GM23248 (cell line): ENCODE results near the gene HCN1. TPM values are rescaled to one million over a fixed set of nuclear protein-coding genes. Genes with fewer than 3 reads are reported as not detected.

Source experiments
- DNase-seq: peaks from one replicate; pipeline ENCODE4 v3.0.0-alpha.2; 2015
- H2AFZ ChIP-seq: fragments of 200-600 bp; sonication (generic); 2 replicates; pipeline ENCODE4 v1.6.1; 2016; ENCODE audit warnings: antibody characterized with exemption
- H3F3A ChIP-seq: fragments of 200-600 bp; sonication (generic); 2 replicates; pipeline ENCODE4 v1.6.1; 2016; ENCODE audit warnings: mild to moderate bottlenecking, antibody characterized with exemption, mixed run types; ENCODE audit not compliant: insufficient read depth
- H3K27ac ChIP-seq: fragments of 200-600 bp; sonication (generic); 2 replicates; pipeline ENCODE4 v1.5.1; 2016; ENCODE audit warnings: mild to moderate bottlenecking
- H3K27me3 ChIP-seq: fragments of 200-600 bp; sonication (generic); replicated peaks from 2 replicates; pipeline ENCODE4 v1.6.1; 2016; ENCODE audit warnings: mild to moderate bottlenecking; ENCODE audit not compliant: insufficient read depth
- H3K36me3 ChIP-seq: fragments of 200-600 bp; sonication (generic); 2 replicates; pipeline ENCODE4 v1.6.1; 2016; ENCODE audit warnings: low read depth, mild to moderate bottlenecking
- H3K4me1 ChIP-seq: fragments of 200-600 bp; sonication (generic); 2 replicates; pipeline ENCODE4 v1.6.1; 2016; ENCODE audit warnings: mild to moderate bottlenecking; ENCODE audit not compliant: insufficient read depth
- H3K4me2 ChIP-seq: fragments of 200-600 bp; sonication (generic); one replicate; pipeline ENCODE4 v1.6.1; 2016; ENCODE audit warnings: mild to moderate bottlenecking; ENCODE audit not compliant: unreplicated experiment
- H3K4me3 ChIP-seq: fragments of 200-600 bp; sonication (generic); 2 replicates; pipeline ENCODE4 v1.5.1; 2016; ENCODE audit warnings: mild to moderate bottlenecking
- H3K79me2 ChIP-seq: fragments of 200-600 bp; sonication (generic); 2 replicates; pipeline ENCODE4 v1.6.1; 2016; ENCODE audit warnings: mild to moderate bottlenecking; ENCODE audit not compliant: insufficient read depth
- H3K9ac ChIP-seq: fragments of 200-600 bp; sonication (generic); 2 replicates; pipeline ENCODE4 v1.6.1; 2016; ENCODE audit warnings: mild to moderate bottlenecking
- H3K9me2 ChIP-seq: fragments of 200-600 bp; sonication (generic); 2 replicates; pipeline ENCODE4 v1.6.1; 2016; ENCODE audit warnings: mixed run types, mild to moderate bottlenecking, moderate library complexity; ENCODE audit not compliant: insufficient read depth
- H3K9me3 ChIP-seq: fragments of 200-600 bp; sonication (generic); one replicate; pipeline ENCODE4 v1.6.1; 2017; ENCODE audit warnings: low read depth
- H4K20me1 ChIP-seq: fragments of 200-600 bp; sonication (generic); 2 replicates; pipeline ENCODE4 v1.6.0; 2016; ENCODE audit not compliant: insufficient read depth
- EZH2 ChIP-seq: fragments of 200-600 bp; sonication (generic); IDR thresholded peaks from 2 replicates; pipeline ENCODE4 v1.6.1; 2018; ENCODE audit warnings: antibody characterized with exemption, mild to moderate bottlenecking; ENCODE audit not compliant: insufficient read depth, poor library complexity, severe bottlenecking
- EZH2phosphoT487 ChIP-seq: fragments of 200-600 bp; sonication (generic); IDR thresholded peaks from 2 replicates; pipeline ENCODE4 v1.6.1; 2018; ENCODE audit warnings: antibody characterized with exemption, moderate library complexity, mild to moderate bottlenecking, low read depth; ENCODE audit not compliant: insufficient read depth
- WGBS, 2 experiments: methylation state at CpG; one replicate each; pipeline ENCODE4 v1.1.6; 2015 to 2017; ENCODE audit warnings: low lambda C conversion rate in 2 of 2, low coverage in 1 of 2; ENCODE audit errors: missing lambda C conversion rate in 2 of 2; 5-methylcytosine and 5-hydroxymethylcytosine counted together
- in situ Hi-C: fragments of 300-500 bp; cut with MboI; formaldehyde crosslinking; loops from 2 replicates; pipeline ENCODE4 v1.15.0; 2020
- polyA plus RNA-seq: library from polyadenylated mRNA; unstranded; fragments of >200 nt; fragmentation: Nextera tagmentation; extraction: Ambion mirVana; gene quantifications from 2 replicates; pipeline ENCODE4 v1.2.1, GENCODE V29; 2016
- total RNA-seq: library from RNA; depleted of rRNA; stranded (reverse); fragments of >200 nt; shearing (Covaris generic); gene quantifications from 2 replicates; pipeline ENCODE4 v1.2.3, GENCODE V29; 2014

The HCN1 gene
- total and polyA plus RNA-seq, 2 experiments from 2014 or later: not detected

- no peak for TF ChIP-seq EZH2
- no peak for TF ChIP-seq EZH2phosphoT487
- H3F3A ChIP-seq: no peaks in the 10 kb centered on the region
Observed at GRCh38 chr5:45355189-45355992, 340.8 kb downstream of the HCN1 start.

GRCh38 chr5:45336464-45336863, 359.7 kb downstream of the HCN1 start:
- H3K4me3 ChIP-seq: no peak overlapping the region
- TF ChIP-seq EZH2phosphoT487 (no peak), EZH2 (no peak)
- no peaks in the 10 kb centered on the region for H3K27me3 ChIP-seq
- H3K4me2 ChIP-seq: no peak overlapping the region
- no peaks in the 10 kb centered on the region for H3K4me1 ChIP-seq
- no peaks in the 10 kb centered on the region for H3K36me3 ChIP-seq
- no peaks in the 10 kb centered on the region for H4K20me1 ChIP-seq
- H3K9ac ChIP-seq: no peak overlapping the region
- DNase-seq: no peak
- 23 to 27% methylated on average over 2 of the region's 2 CpGs for WGBS, 2 experiments
- H3K27ac ChIP-seq: no peak overlapping the region
- H2AFZ ChIP-seq: no peak overlapping the region
- no peaks in the 10 kb centered on the region for H3K79me2 ChIP-seq
- no peaks in the 10 kb centered on the region for H3K9me2 ChIP-seq
- H3K9me3 ChIP-seq: no peaks in the 10 kb centered on the region
- in situ Hi-C loops: no loop called here
- H3F3A ChIP-seq: no peaks in the 10 kb centered on the region

More at GRCh38 chr5:45355189-45355992, 340.8 kb downstream of the HCN1 start:
- Histone ChIP-seq H3K9ac (no peak overlapping the region), H3K9me2 (no peaks in the 10 kb centered on the region), H3K27ac (no peak overlapping the region), H2AFZ (no peak overlapping the region), H3K79me2 (no peaks in the 10 kb centered on the region), H3K4me3 (no peak overlapping the region), H4K20me1 (no peaks in the 10 kb centered on the region), H3K4me1 (no peaks in the 10 kb centered on the region), H3K4me2 (no peak overlapping the region), H3K27me3 (no peaks in the 10 kb centered on the region), H3K9me3 (no peaks in the 10 kb centered on the region), H3K36me3 (no peaks in the 10 kb centered on the region)
- in situ Hi-C loops: no loop called here
- DNase-seq: no peak
- WGBS, 2 experiments: 14 to 26% methylated on average over 3 of the region's 3 CpGs

- Histone ChIP-seq H3K36me3 (no peaks in the 10 kb centered on the region), H4K20me1 (no peaks in the 10 kb centered on the region), H3F3A (no peaks in the 10 kb centered on the region), H3K9me3 (peaks cover 4% of the 10 kb centered on the region), H2AFZ (no peak overlapping the region), H3K9ac (no peak overlapping the region), H3K79me2 (no peaks in the 10 kb centered on the region), H3K4me3 (no peak overlapping the region), H3K27ac (no peak overlapping the region), H3K27me3 (no peaks in the 10 kb centered on the region), H3K9me2 (no peaks in the 10 kb centered on the region), H3K4me2 (no peak overlapping the region), H3K4me1 (no peaks in the 10 kb centered on the region)
- in situ Hi-C loops: no loop called here
- no peak for DNase-seq
- no peak for TF ChIP-seq EZH2phosphoT487
- no peak for TF ChIP-seq EZH2
- WGBS, 2 experiments: 31 to 34% methylated on average over 2 of the region's 2 CpGs
Observed at GRCh38 chr5:45335978-45336377, 360.2 kb downstream of the HCN1 start.

- H4K20me1 ChIP-seq: no peaks in the 10 kb centered on the region
- no peak for DNase-seq
- TF ChIP-seq EZH2 (no peak), EZH2phosphoT487 (no peak)
Observed at GRCh38 chr5:45335346-45335745, 360.8 kb downstream of the HCN1 start.

More at GRCh38 chr5:45335346-45335745, 360.8 kb downstream of the HCN1 start:
- Histone ChIP-seq H3K9me3 (peaks cover 4% of the 10 kb centered on the region), H3K9ac (no peak overlapping the region), H3K79me2 (no peaks in the 10 kb centered on the region), H3K9me2 (no peaks in the 10 kb centered on the region), H3F3A (no peaks in the 10 kb centered on the region), H3K27me3 (no peaks in the 10 kb centered on the region), H2AFZ (no peak overlapping the region), H3K36me3 (no peaks in the 10 kb centered on the region), H3K4me3 (no peak overlapping the region), H3K4me2 (no peak overlapping the region), H3K27ac (no peak overlapping the region), H3K4me1 (no peaks in the 10 kb centered on the region)
- in situ Hi-C loops: no loop called here
